ENCODE data around the gene BORA. TPM values are rescaled to one million over a fixed set of nuclear protein-coding genes. Genes with fewer than 3 reads are reported as not detected.

The BORA gene
- total and polyA plus RNA-seq, 12 donors: 0.42 to 1.6 (median 0.90) TPM

GRCh38 chr13:72745260-72745659 is 17.5 kb downstream of the BORA start:
- no peak for DNase-seq
- H3K36me3 ChIP-seq: peaks cover 0 to 71% (median 6%) of the 10 kb centered on the region in 9 donors
- no peak overlapping the region for H3K27ac ChIP-seq
- H3K27me3 ChIP-seq: no peaks in the 10 kb centered on the region
- no peaks in the 10 kb centered on the region for H3K4me1 ChIP-seq
- WGBS, 2 donors: 82 to 96% methylated on average over 1 of the region's 1 CpG
- TF ChIP-seq CTCF (IDR thresholded peaks at IDR 0.05): no peak
- no peak overlapping the region for H3K4me3 ChIP-seq
- intact Hi-C loops (cut with DNase I): no loop called here
- no peak for ATAC-seq
- no peaks in the 10 kb centered on the region for H3K9me3 ChIP-seq

- H3K4me3 ChIP-seq: no peak overlapping the region
- H3K9me3 ChIP-seq: peaks cover 0 to 8% (median 0%) of the 10 kb centered on the region in 11 donors
- no peaks in the 10 kb centered on the region for H3K27me3 ChIP-seq
- no peak for DNase-seq
- TF ChIP-seq CTCF (IDR thresholded peaks at IDR 0.05): no peak
- no peak overlapping the region for H3K27ac ChIP-seq
- H3K4me1 ChIP-seq: no peaks in the 10 kb centered on the region
- ATAC-seq: no peak
- H3K36me3 ChIP-seq: peaks cover 0 to 98% (median 14%) of the 10 kb centered on the region in 9 donors
- intact Hi-C loops (cut with DNase I): no loop called here
Measured at GRCh38 chr13:72751220-72751619, 23.5 kb downstream of the BORA start.

- intact Hi-C loops (cut with DNase I): no loop called here
- WGBS, 2 donors: 93% methylated on average over 6 of the region's 6 CpGs
- Histone ChIP-seq H3K27me3 (no peaks in the 10 kb centered on the region), H3K36me3 (peaks cover 0 to 100% (median 31%) of the 10 kb centered on the region in 9 donors), H3K9me3 (peaks cover 0 to 8% (median 0%) of the 10 kb centered on the region in 11 donors), H3K4me3 (no peak overlapping the region), H3K4me1 (no peaks in the 10 kb centered on the region), H3K27ac (no peak overlapping the region)
- no peak for DNase-seq
- no peak for TF ChIP-seq CTCF (IDR thresholded peaks at IDR 0.05)
- no peak for ATAC-seq
Measured at GRCh38 chr13:72754111-72754510, 26.4 kb downstream of the BORA start.

GRCh38 chr13:72757792-72758535 is 30.2 kb downstream of the BORA start:
- Histone ChIP-seq H3K4me1 (no peaks in the 10 kb centered on the region), H3K9me3 (no peaks in the 10 kb centered on the region), H3K27me3 (no peaks in the 10 kb centered on the region), H3K27ac (no peak overlapping the region), H3K4me3 (no peak overlapping the region), H3K36me3 (peaks cover 0 to 100% (median 67%) of the 10 kb centered on the region in 9 donors)
- DNase-seq: no peak
- no peak for TF ChIP-seq CTCF (IDR thresholded peaks at IDR 0.05)
- ATAC-seq: no peak
- WGBS, 2 donors: 70 to 71% methylated on average over 4 of the region's 4 CpGs
- intact Hi-C loops (cut with DNase I): no loop called here
